Naive thymus-derived CD8-positive, alpha-beta T cell (primary cell): Measurements from ENCODE around the gene LMO4. TPM values are rescaled to one million over a fixed set of nuclear protein-coding genes. Genes with fewer than 3 reads are reported as not detected.
A peak's percentile ranks its signal among the peaks of the same experiment; 100 is the strongest.

Experiments
- ATAC-seq, 2 donors: fragments of 150-1000 bp; cut with Tn5 transposase in 1 of 2; sonication (Bioruptor Pico), chemical (Tn5 transposase) in 1 of 2; 1 replicate in 1 of 2; 2 replicates in 1 of 2; pipeline ENCODE4 v1.10.0; 2021; ENCODE audit warnings: mild to moderate bottlenecking in 2 of 2, moderate library complexity in 2 of 2
- POLR2A ChIA-PET: fragments of 350-600 bp; sonication (Branson Sonifier 250); formaldehyde crosslinking; loops from one replicate; lab custom pipeline; 2021; ENCODE audit warnings: antibody characterized with exemption; lab: Charles Lee
- DNase-seq, 10 donors: peaks; one replicate each; pipeline versions ENCODE4 v3.0.0 to v3.0.0-alpha.2; 2020 to 2022
- H3K27ac Mint-ChIP-seq, 10 donors: one replicate each; pipeline ENCODE4 v1.8.0; 2020 to 2022; ENCODE audit warnings: mild to moderate bottlenecking in 10 of 10, mixed read lengths in 10 of 10, moderate library complexity in 4 of 10, inconsistent platforms in 1 of 10
- H3K27me3 Mint-ChIP-seq, 5 donors: one replicate each; pipeline ENCODE4 v1.8.0; 2021 to 2022; ENCODE audit warnings: mixed read lengths in 5 of 5
- H3K36me3 Mint-ChIP-seq, 3 donors: one replicate each; pipeline ENCODE4 v1.8.0; 2020 to 2022; ENCODE audit warnings: mixed read lengths in 3 of 3, mild to moderate bottlenecking in 2 of 3, inconsistent platforms in 1 of 3
- H3K4me1 Mint-ChIP-seq, 4 donors: one replicate each; pipeline ENCODE4 v1.8.0; 2021 to 2022; ENCODE audit warnings: mixed read lengths in 4 of 4
- H3K4me3 Mint-ChIP-seq, 10 donors: one replicate each; pipeline ENCODE4 v1.8.0; 2020 to 2022; ENCODE audit warnings: mild to moderate bottlenecking in 10 of 10, mixed read lengths in 10 of 10, moderate library complexity in 6 of 10, inconsistent platforms in 1 of 10
- H3K9me3 Mint-ChIP-seq, 9 donors: one replicate each; pipeline ENCODE4 v1.8.0; 2020 to 2022; ENCODE audit warnings: mixed read lengths in 9 of 9, mild to moderate bottlenecking in 3 of 9, inconsistent platforms in 1 of 9, moderate library complexity in 1 of 9
- polyA plus RNA-seq, 3 donors: library from polyadenylated mRNA; unstranded; fragments of 300-500 nt; fragmentation: Illumina TruSeq; gene quantifications; one replicate each; pipeline ENCODE4 v1.2.3, GENCODE V29; 2021
- total RNA-seq, 8 experiments: library from RNA in 2 of 8; stranded (reverse) in 2 of 8; gene quantifications; one replicate each; pipeline ENCODE4 v1.2.3 and lab custom pipeline; 2021 to 2026

The LMO4 gene
- total and polyA plus RNA-seq, 5 experiments from 2014 or later: 6.8 to 19.4 (median 13.0) TPM

- H3K27ac Mint-ChIP-seq: peak overlapping the region in 3 of 10 donors; percentile 0 to 50 (median 44)
- DNase-seq: no peak
- no peak for ATAC-seq
- no peaks in the 10 kb centered on the region for H3K9me3 Mint-ChIP-seq
- POLR2A ChIA-PET: interaction anchor here (0.7 to 1.4 kb wide), 2 partner anchors 10 to 64 kb away, joined by 3 to 7 read pairs; no protein-coding TSS in a partner anchor
- H3K4me1 Mint-ChIP-seq: peaks cover 0 to 7% (median 3%) of the 10 kb centered on the region in 4 donors
- no peak overlapping the region for H3K4me3 Mint-ChIP-seq
- no peaks in the 10 kb centered on the region for H3K27me3 Mint-ChIP-seq
- peaks cover 4 to 53% (median 14%) of the 10 kb centered on the region in 3 donors for H3K36me3 Mint-ChIP-seq
These were observed 17.6 kb downstream of the LMO4 start for GRCh38 chr1:87346130-87346814.

- POLR2A ChIA-PET: no interaction called here
- Mint-ChIP-seq H3K4me3 (no peak overlapping the region), H3K27me3 (no peaks in the 10 kb centered on the region), H3K9me3 (no peaks in the 10 kb centered on the region), H3K27ac (no peak overlapping the region), H3K36me3 (peaks cover 0 to 31% (median 9%) of the 10 kb centered on the region in 3 donors), H3K4me1 (peaks cover 0 to 7% (median 3%) of the 10 kb centered on the region in 4 donors)
- no peak for ATAC-seq
- DNase-seq: no peak
These were observed 19.8 kb downstream of the LMO4 start for GRCh38 chr1:87348341-87349019.

GRCh38 chr1:87349036-87349435 is 20.4 kb downstream of the LMO4 start:
- POLR2A ChIA-PET: no interaction called here
- H3K4me1 Mint-ChIP-seq: peaks cover 0 to 7% (median 3%) of the 10 kb centered on the region in 4 donors

GRCh38 chr1:87355894-87356293 is 27.2 kb downstream of the LMO4 start:
- Mint-ChIP-seq H3K27ac (no peak overlapping the region), H3K27me3 (no peaks in the 10 kb centered on the region), H3K9me3 (no peaks in the 10 kb centered on the region), H3K4me1 (no peaks in the 10 kb centered on the region), H3K4me3 (no peak overlapping the region), H3K36me3 (peaks cover 0 to 2% (median 0%) of the 10 kb centered on the region in 3 donors)
- DNase-seq (no peak), ATAC-seq (no peak)
- POLR2A ChIA-PET: no interaction called here

More at GRCh38 chr1:87349036-87349435, 20.4 kb downstream of the LMO4 start:
- no peak overlapping the region for H3K4me3 Mint-ChIP-seq
- DNase-seq: no peak
- peaks cover 0 to 26% (median 4%) of the 10 kb centered on the region in 3 donors for H3K36me3 Mint-ChIP-seq
- ATAC-seq: no peak
- no peaks in the 10 kb centered on the region for H3K9me3 Mint-ChIP-seq
- H3K27ac Mint-ChIP-seq: no peak overlapping the region
- no peaks in the 10 kb centered on the region for H3K27me3 Mint-ChIP-seq

- peaks cover 0 to 2% (median 0%) of the 10 kb centered on the region in 3 donors for H3K36me3 Mint-ChIP-seq
- no peak overlapping the region for H3K27ac Mint-ChIP-seq
- H3K27me3 Mint-ChIP-seq: no peaks in the 10 kb centered on the region
- no peak overlapping the region for H3K4me3 Mint-ChIP-seq
- DNase-seq (no peak), ATAC-seq (no peak)
- H3K4me1 Mint-ChIP-seq: no peaks in the 10 kb centered on the region
- no peaks in the 10 kb centered on the region for H3K9me3 Mint-ChIP-seq
- POLR2A ChIA-PET: no interaction called here
These were observed 27.9 kb downstream of the LMO4 start for GRCh38 chr1:87356591-87356990.

- Mint-ChIP-seq H3K27me3 (no peaks in the 10 kb centered on the region), H3K4me1 (no peaks in the 10 kb centered on the region), H3K27ac (no peak overlapping the region), H3K9me3 (no peaks in the 10 kb centered on the region), H3K36me3 (peaks cover 0 to 2% (median 0%) of the 10 kb centered on the region in 3 donors), H3K4me3 (no peak overlapping the region)
- POLR2A ChIA-PET: no interaction called here
- no peak for DNase-seq
- no peak for ATAC-seq
These were observed 29.5 kb downstream of the LMO4 start for GRCh38 chr1:87358219-87358618.

GRCh38 chr1:87359586-87359985 is 30.9 kb downstream of the LMO4 start:
- ATAC-seq: no peak
- Mint-ChIP-seq H3K27ac (no peak overlapping the region), H3K27me3 (no peaks in the 10 kb centered on the region), H3K36me3 (peaks cover 0 to 2% (median 0%) of the 10 kb centered on the region in 3 donors), H3K4me1 (no peaks in the 10 kb centered on the region), H3K4me3 (no peak overlapping the region), H3K9me3 (no peaks in the 10 kb centered on the region)
- POLR2A ChIA-PET: no interaction called here
- no peak for DNase-seq

- Mint-ChIP-seq H3K27ac (no peak overlapping the region), H3K4me3 (no peak overlapping the region), H3K27me3 (no peaks in the 10 kb centered on the region), H3K4me1 (no peaks in the 10 kb centered on the region), H3K36me3 (peaks cover 0 to 4% (median 2%) of the 10 kb centered on the region in 3 donors), H3K9me3 (peaks cover 0 to 3% (median 0%) of the 10 kb centered on the region in 9 donors)
- POLR2A ChIA-PET: no interaction called here
- DNase-seq: no peak
- no peak for ATAC-seq
These were observed 33.6 kb downstream of the LMO4 start for GRCh38 chr1:87362063-87362833.

GRCh38 chr1:87362834-87363426 is 34.2 kb downstream of the LMO4 start:
- Mint-ChIP-seq H3K27ac (no peak overlapping the region), H3K4me3 (no peak overlapping the region), H3K27me3 (no peaks in the 10 kb centered on the region), H3K9me3 (peaks cover 0 to 3% (median 0%) of the 10 kb centered on the region in 9 donors), H3K4me1 (no peaks in the 10 kb centered on the region), H3K36me3 (peaks cover 0 to 4% (median 2%) of the 10 kb centered on the region in 3 donors)
- DNase-seq (no peak), ATAC-seq (no peak)
- POLR2A ChIA-PET: no interaction called here

GRCh38 chr1:87367549-87367948 is 38.9 kb downstream of the LMO4 start:
- Mint-ChIP-seq H3K9me3 (peaks cover 0 to 3% (median 0%) of the 10 kb centered on the region in 9 donors), H3K4me3 (no peak overlapping the region), H3K4me1 (peaks cover 0 to 4% (median under 1%) of the 10 kb centered on the region in 4 donors), H3K36me3 (peaks cover 0 to 4% (median 0%) of the 10 kb centered on the region in 3 donors), H3K27me3 (no peaks in the 10 kb centered on the region), H3K27ac (no peak overlapping the region)
- ATAC-seq (no peak), DNase-seq (no peak)
- POLR2A ChIA-PET: no interaction called here

GRCh38 chr1:87368907-87369306 is 40.2 kb downstream of the LMO4 start:
- peak overlapping the region in 1 of 10 donors; percentile 3 for H3K27ac Mint-ChIP-seq
- DNase-seq: no peak
- H3K4me3 Mint-ChIP-seq: no peak overlapping the region
- peaks cover 0 to 4% (median 0%) of the 10 kb centered on the region in 3 donors for H3K36me3 Mint-ChIP-seq
- POLR2A ChIA-PET: no interaction called here
- H3K27me3 Mint-ChIP-seq: no peaks in the 10 kb centered on the region
- peaks cover 0 to 4% (median under 1%) of the 10 kb centered on the region in 4 donors for H3K4me1 Mint-ChIP-seq
- peaks cover 0 to 3% (median 0%) of the 10 kb centered on the region in 9 donors for H3K9me3 Mint-ChIP-seq
- ATAC-seq: no peak

- POLR2A ChIA-PET: no interaction called here
- Mint-ChIP-seq H3K27me3 (no peaks in the 10 kb centered on the region), H3K4me1 (peaks cover 0 to 4% (median under 1%) of the 10 kb centered on the region in 4 donors), H3K4me3 (no peak overlapping the region), H3K27ac (no peak overlapping the region), H3K36me3 (peaks cover 0 to 4% (median 3%) of the 10 kb centered on the region in 3 donors), H3K9me3 (peaks cover 0 to 3% (median 0%) of the 10 kb centered on the region in 9 donors)
- no peak for ATAC-seq
- no peak for DNase-seq
These were observed 41.2 kb downstream of the LMO4 start for GRCh38 chr1:87369736-87370478.
